GM19468 (cell line): ENCODE data around the gene MYO9B.

ENCODE experiments used
- ATAC-seq: cut with Tn5 transposase; IDR thresholded peaks from one replicate; pipeline ENCODE4 v1.9.1; 2021; ENCODE audit warnings: mild to moderate bottlenecking, moderate library complexity, moderate number of reproducible peaks; ENCODE audit not compliant: unreplicated experiment; ENCODE audit errors: extremely low read depth

Gene MYO9B

GRCh38 chr19:17055636-17056035 lies 19.9 kb upstream of the MYO9B start:
- ATAC-seq: no peak

GRCh38 chr19:17058236-17058635 lies 17.3 kb upstream of the MYO9B start:
- no peak for ATAC-seq

GRCh38 chr19:17060802-17061201 lies 14.8 kb upstream of the MYO9B start:
- ATAC-seq: no peak

- ATAC-seq: no peak
These were observed 14.4 kb upstream of the MYO9B start for GRCh38 chr19:17061205-17061604.

- ATAC-seq: no peak
These were observed 13.9 kb upstream of the MYO9B start for GRCh38 chr19:17061691-17062090.

GRCh38 chr19:17063428-17063827 lies 12.1 kb upstream of the MYO9B start:
- ATAC-seq: no peak

- ATAC-seq: no peak
These were observed 6.4 kb upstream of the MYO9B start for GRCh38 chr19:17069193-17069592.

GRCh38 chr19:17070421-17070820 lies 5.2 kb upstream of the MYO9B start:
- no peak for ATAC-seq

GRCh38 chr19:17070912-17071311 lies 4.7 kb upstream of the MYO9B start:
- ATAC-seq: no peak

GRCh38 chr19:17073869-17074633 lies 1.5 kb upstream of the MYO9B start:
- ATAC-seq: no peak

GRCh38 chr19:17074634-17075034 lies 943 bp upstream of the MYO9B start:
- ATAC-seq: no peak

GRCh38 chr19:17075864-17076542 lies 426 bp downstream of the MYO9B start:
- ATAC-seq: no peak

- no peak for ATAC-seq
These were observed 990 bp downstream of the MYO9B start for GRCh38 chr19:17076543-17076991.

- ATAC-seq: no peak
These were observed 2.0 kb downstream of the MYO9B start for GRCh38 chr19:17077447-17078028.

GRCh38 chr19:17078036-17078919 lies 2.7 kb downstream of the MYO9B start:
- ATAC-seq: no peak

GRCh38 chr19:17078920-17079709 lies 3.5 kb downstream of the MYO9B start:
- ATAC-seq: no peak

GRCh38 chr19:17079710-17080439 lies 4.3 kb downstream of the MYO9B start:
- ATAC-seq: no peak

- no peak for ATAC-seq
These were observed 4.8 kb downstream of the MYO9B start for GRCh38 chr19:17080440-17080801.
